H1 (cell line): ENCODE measurements around the gene ICE1. TPM values are rescaled to one million over a fixed set of nuclear protein-coding genes. Genes with fewer than 3 reads are reported as not detected.

ENCODE experiments used
- CTCF ChIA-PET: fragments of 300-600 bp; sonication (Branson Sonifier 250); formaldehyde crosslinking; loops from one replicate; lab custom pipeline; 2021; ENCODE audit not compliant: partially characterized antibody; lab: Charles Lee
- POLR2A ChIA-PET: fragments of 300-600 bp; sonication (Branson Sonifier 250); formaldehyde crosslinking; loops from one replicate; lab custom pipeline; 2021; ENCODE audit warnings: inconsistent platforms; ENCODE audit not compliant: partially characterized antibody; lab: Charles Lee
- DNase-seq, 2 experiments: peaks; one replicate each; pipeline versions ENCODE4 v3.0.0 to v3.0.0-alpha.2; 2010 to 2022; ENCODE audit warnings: low spot score in 2 of 2, low read depth in 1 of 2, mixed read lengths in 1 of 2
- FAIRE-seq: peaks from 2 replicates; lab custom pipeline; 2011; peaks lifted over from hg19 to GRCh38; lab: Jason Lieb, UNC
- H2AFZ ChIP-seq: 2 replicates; pipeline ENCODE4 v1.8.1; 2012; ENCODE audit warnings: low read length, inconsistent platforms
- H2AK5ac ChIP-seq: 2 replicates; pipeline ENCODE4 v1.6.1; 2013; ENCODE audit warnings: low read depth, low read length
- H2BK120ac ChIP-seq: replicated peaks from 2 replicates; pipeline ENCODE3; 2013; ENCODE audit warnings: low read depth, low read length, inconsistent platforms
- H2BK12ac ChIP-seq: 2 replicates; pipeline ENCODE4 v1.6.1; 2013; ENCODE audit warnings: low read depth, low read length
- H2BK15ac ChIP-seq: 2 replicates; pipeline ENCODE4 v1.6.1; 2013; ENCODE audit warnings: low read length
- H2BK20ac ChIP-seq: 2 replicates; pipeline ENCODE4 v1.6.1; 2013; ENCODE audit warnings: low read length
- H2BK5ac ChIP-seq: 2 replicates; pipeline ENCODE4 v1.6.1; 2013; ENCODE audit warnings: low read depth, low read length
- H3K14ac ChIP-seq: 2 replicates; pipeline ENCODE4 v1.6.1; 2013; ENCODE audit warnings: inconsistent platforms; ENCODE audit not compliant: insufficient read length
- H3K18ac ChIP-seq: 2 replicates; pipeline ENCODE4 v1.6.1; 2013; ENCODE audit warnings: low read length; ENCODE audit errors: extremely low read depth
- H3K23ac ChIP-seq: 2 replicates; pipeline ENCODE4 v1.6.1; 2013; ENCODE audit warnings: inconsistent platforms; ENCODE audit not compliant: insufficient read length
- H3K23me2 ChIP-seq: 2 replicates; pipeline ENCODE4 v1.6.1; 2013; ENCODE audit warnings: low read depth, low read length
- H3K27ac ChIP-seq: 2 replicates; pipeline ENCODE4 v1.6.1; 2011; ENCODE audit warnings: low read depth, low read length, inconsistent platforms
- H3K27me3 ChIP-seq, 4 experiments: replicated peaks in 1 of 4; 1 replicate in 1 of 4; 2 replicates in 3 of 4; pipeline versions ENCODE4 v1.6.1 to v1.8.1; 2011 to 2013; ENCODE audit warnings: low read length in 3 of 4, mild to moderate bottlenecking in 3 of 4, inconsistent platforms in 2 of 4, mixed read lengths in 2 of 4, moderate library complexity in 1 of 4; ENCODE audit not compliant: control insufficient read depth in 3 of 4, insufficient read depth in 3 of 4; ENCODE audit errors: extremely low read depth in 1 of 4
- H3K36me3 ChIP-seq, 4 experiments: 2 replicates each; pipeline versions ENCODE4 v1.6.1 to v1.8.1; 2011 to 2013; ENCODE audit warnings: mild to moderate bottlenecking in 4 of 4, low read length in 3 of 4, moderate library complexity in 2 of 4, control low read depth in 1 of 4, inconsistent platforms in 1 of 4; ENCODE audit not compliant: insufficient read depth in 4 of 4, control insufficient read depth in 2 of 4
- H3K4ac ChIP-seq: replicated peaks from 2 replicates; pipeline ENCODE3; 2013; ENCODE audit warnings: low read length, low read depth, mixed read lengths, inconsistent platforms; ENCODE audit not compliant: insufficient read length
- H3K4me1 ChIP-seq, 4 experiments: replicated peaks in 1 of 4; 1 replicate in 1 of 4; 2 replicates in 3 of 4; pipeline versions ENCODE4 v1.6.1 to v1.8.1; 2011 to 2013; ENCODE audit warnings: low read length in 3 of 4, inconsistent platforms in 2 of 4, mixed read lengths in 1 of 4; ENCODE audit not compliant: insufficient read depth in 4 of 4, control insufficient read depth in 3 of 4
- H3K4me2 ChIP-seq, 2 experiments: 2 replicates each; pipeline versions ENCODE4 v1.6.1 to v1.8.1; 2011 to 2013; ENCODE audit warnings: low read depth in 2 of 2, low read length in 2 of 2, control low read depth in 1 of 2, inconsistent platforms in 1 of 2, mild to moderate bottlenecking in 1 of 2; ENCODE audit not compliant: insufficient read depth in 1 of 2
- H3K4me3 ChIP-seq, 4 experiments: fragments of 200-600, 300-600 bp in 1 of 4; sonication (generic), shearing (Covaris generic), sonication (Bioruptor Twin) in 1 of 4; 2 replicates each; pipeline versions ENCODE4 v1.5.1 to v1.8.1; 2011 to 2016; ENCODE audit warnings: low read length in 4 of 4, low read depth in 3 of 4, control low read depth in 2 of 4, inconsistent platforms in 2 of 4, mild to moderate bottlenecking in 2 of 4, mixed read lengths in 1 of 4, moderate library complexity in 1 of 4; ENCODE audit not compliant: insufficient read depth in 2 of 4; ENCODE audit errors: extremely low read depth in 1 of 4
- H3K56ac ChIP-seq: replicated peaks from 2 replicates; pipeline ENCODE3; 2013; ENCODE audit warnings: low read depth, mild to moderate bottlenecking, mixed read lengths, low read length, inconsistent platforms; ENCODE audit not compliant: insufficient read length
- H3K79me1 ChIP-seq: 2 replicates; pipeline ENCODE4 v1.6.1; 2013; ENCODE audit warnings: low read depth, low read length, control low read depth
- H3K79me2 ChIP-seq, 2 experiments: 2 replicates each; pipeline versions ENCODE4 v1.6.1 to v1.8.1; 2012 to 2013; ENCODE audit warnings: low read length in 2 of 2, mild to moderate bottlenecking in 2 of 2, inconsistent platforms in 1 of 2; ENCODE audit not compliant: insufficient read depth in 2 of 2, control insufficient read depth in 1 of 2
- H3K9ac ChIP-seq, 4 experiments: replicated peaks in 1 of 4; 1 replicate in 1 of 4; 2 replicates in 3 of 4; pipeline versions ENCODE4 v1.6.1 to v1.8.1; 2011 to 2013; ENCODE audit warnings: low read depth in 3 of 4, low read length in 3 of 4, control low read depth in 2 of 4, mild to moderate bottlenecking in 2 of 4, moderate library complexity in 2 of 4, inconsistent platforms in 1 of 4; ENCODE audit errors: extremely low read depth in 1 of 4
- H3K9me3 ChIP-seq, 2 experiments: 2 replicates each; pipeline versions ENCODE4 v1.6.1 to v1.8.1; 2012 to 2013; ENCODE audit warnings: mild to moderate bottlenecking in 2 of 2, moderate library complexity in 2 of 2, control low read depth in 1 of 2, inconsistent platforms in 1 of 2, low read depth in 1 of 2, low read length in 1 of 2, mixed read lengths in 1 of 2; ENCODE audit not compliant: insufficient read depth in 2 of 2
- H4K20me1 ChIP-seq, 2 experiments: replicated peaks in 1 of 2; 2 replicates each; pipeline versions ENCODE3 to v1.8.1; 2011 to 2013; ENCODE audit warnings: inconsistent platforms in 2 of 2, low read length in 2 of 2, mild to moderate bottlenecking in 1 of 2; ENCODE audit not compliant: insufficient read depth in 2 of 2, control insufficient read depth in 1 of 2
- H4K5ac ChIP-seq: 2 replicates; pipeline ENCODE4 v1.6.1; 2013; ENCODE audit warnings: low read length, low read depth, mixed read lengths, inconsistent platforms; ENCODE audit not compliant: insufficient read length
- H4K8ac ChIP-seq: 2 replicates; pipeline ENCODE4 v1.8.0; 2013; ENCODE audit warnings: mild to moderate bottlenecking, moderate library complexity, low read length, inconsistent platforms; ENCODE audit not compliant: insufficient read depth; ENCODE audit errors: extremely low read depth
- H4K91ac ChIP-seq: replicated peaks from 2 replicates; pipeline ENCODE3; 2013; ENCODE audit warnings: low read length, mixed read lengths, inconsistent platforms; ENCODE audit not compliant: insufficient read length
- KDM1A ChIP-seq: fragments of 200-600, 300-600 bp; sonication (generic); IDR thresholded peaks from 2 replicates; pipeline ENCODE4 v1.7.1; 2016; ENCODE audit warnings: mild to moderate bottlenecking, low read length, borderline replicate concordance
- RFX5 ChIP-seq: IDR thresholded peaks from 2 replicates; pipeline ENCODE4 v1.6.1; 2011; ENCODE audit warnings: low read depth, low read length, improper control_type of control experiment, borderline replicate concordance
- RXRA ChIP-seq: IDR thresholded peaks from 2 replicates; pipeline ENCODE4 v1.6.1; 2011; ENCODE audit warnings: low read depth, mild to moderate bottlenecking, low read length, moderate library complexity; ENCODE audit not compliant: insufficient read depth
- WGBS, 2 experiments: shearing (Covaris generic) in 1 of 2; methylation state at CpG; one replicate each; pipeline versions ENCODE4 v1.1.6 to v1.1.7; 2013 to 2015; ENCODE audit warnings: low lambda C conversion rate in 2 of 2, mixed read lengths in 2 of 2, inconsistent platforms in 1 of 2, low coverage in 1 of 2, missing lambda C conversion rate in 1 of 2; ENCODE audit not compliant: insufficient replicate concordance in 2 of 2, insufficient coverage in 1 of 2, insufficient read length in 1 of 2; ENCODE audit errors: extremely low coverage in 1 of 2, missing lambda C conversion rate in 1 of 2; 5-methylcytosine and 5-hydroxymethylcytosine counted together
- polyA plus RNA-seq, 7 experiments: library from polyadenylated mRNA; depleted of rRNA in 3 of 7; stranded (reverse) in 5 of 7; unstranded in 2 of 7; fragments of >200 nt in 5 of 7; fragments of 200-250 nt in 2 of 7; gene quantifications; 1 replicate in 5 of 7; 2 replicates in 1 of 7; 4 replicates in 1 of 7; pipeline versions ENCODE4 v1.2.1 to v1.2.3, GENCODE V29; 2011 to 2013; ENCODE audit warnings: missing spikeins in 2 of 7, mixed read lengths in 2 of 7
- total RNA-seq: library from RNA; stranded (reverse); fragmentation: NEBNext Ultra II Directional; extraction: Animal tissue kit (Norgen Biotek cat#: 25700); gene quantifications from 2 replicates; pipeline ENCODE4 v1.2.1, GENCODE V29; 2021
- TF ChIP-seq, protein P1 (sequence below): IDR thresholded peaks from 2 replicates; pipeline ENCODE4 v1.6.1; 2012; ENCODE audit warnings: inconsistent platforms

The ICE1 gene
- total and polyA plus RNA-seq, 2 of the 8 experiments (the other 6 are each of a cell fraction or from before 2014, with no cell fraction given) = 11.8 to 53.9 TPM

DNA sequence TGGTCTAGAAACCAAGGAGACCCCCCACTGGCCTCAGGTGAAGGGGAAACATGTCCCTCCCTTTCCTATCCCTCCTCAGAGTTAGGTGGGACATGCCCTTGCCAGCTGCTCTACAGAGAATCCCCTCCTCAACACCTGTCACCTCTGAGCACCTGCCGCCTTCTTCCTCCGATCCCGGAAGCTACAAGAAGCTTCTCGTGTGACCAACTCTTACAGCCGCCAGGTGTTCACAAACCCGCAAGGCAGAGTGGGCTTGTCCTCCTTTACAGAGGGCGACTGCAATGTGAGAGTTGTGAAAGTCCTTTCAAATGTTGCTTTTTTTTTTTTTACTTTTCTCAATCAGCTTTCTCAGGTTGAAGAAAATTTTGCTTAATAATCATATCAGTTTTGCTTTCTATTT lies 3.7 kb upstream of the ICE1 start:
- no peak overlapping the region for H4K5ac ChIP-seq
- H2BK120ac ChIP-seq = no peak overlapping the region
- no peaks in the 10 kb centered on the region for H3K9me3 ChIP-seq
- H4K8ac ChIP-seq = no peak overlapping the region
- peaks cover 1 to 6% of the 10 kb centered on the region in 2 experiments for H4K20me1 ChIP-seq
- ChIA-PET CTCF (interaction anchor here (0.6 to 7.2 kb wide), 44 partner anchors 10 to 559 kb away, joined by 3 to 119 read pairs (median 4); partner anchors contain the start of gene ADAMTS16), POLR2A (interaction anchor here (0.8 to 1.5 kb wide), 3 partner anchors 16 to 538 kb away, joined by 3 read pairs; no protein-coding TSS in a partner anchor)
- H3K27me3 ChIP-seq = no peaks in the 10 kb centered on the region
- no peak overlapping the region for H2BK5ac ChIP-seq
- no peak overlapping the region for H4K91ac ChIP-seq
- H3K23me2 ChIP-seq = peaks cover 15% of the 10 kb centered on the region
- peaks cover 10 to 12% of the 10 kb centered on the region in 2 experiments for H3K79me2 ChIP-seq
- H2AFZ ChIP-seq = no peak overlapping the region
- TF ChIP-seq RFX5 (no peak), RXRA (no peak), KDM1A (no peak)
- TF ChIP-seq, protein P1, sequence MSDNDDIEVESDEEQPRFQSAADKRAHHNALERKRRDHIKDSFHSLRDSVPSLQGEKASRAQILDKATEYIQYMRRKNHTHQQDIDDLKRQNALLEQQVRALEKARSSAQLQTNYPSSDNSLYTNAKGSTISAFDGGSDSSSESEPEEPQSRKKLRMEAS = no peak
- H3K4me1 ChIP-seq = peaks cover 5 to 8% (median 7%) of the 10 kb centered on the region in 4 experiments
- H3K79me1 ChIP-seq = no peaks in the 10 kb centered on the region
- H2BK15ac ChIP-seq = no peak overlapping the region
- no peak overlapping the region for H2BK20ac ChIP-seq
- no peak overlapping the region for H3K27ac ChIP-seq
- no peak overlapping the region for H2BK12ac ChIP-seq
- no peak overlapping the region for H2AK5ac ChIP-seq
- no peak overlapping the region for H3K56ac ChIP-seq
- H3K4me2 ChIP-seq = no peak overlapping the region
- H3K9ac ChIP-seq = no peak overlapping the region
- no peak for DNase-seq
- no peak overlapping the region for H3K23ac ChIP-seq
- H3K18ac ChIP-seq = no peak overlapping the region
- no peak overlapping the region for H3K14ac ChIP-seq
- no peaks in the 10 kb centered on the region for H3K36me3 ChIP-seq
- H3K4me3 ChIP-seq = no peak overlapping the region
- no peak for FAIRE-seq
- 96% methylated on average over 7 of the region's 7 CpGs; no CpG with 5 or more reads in 1 of the 2 experiments for WGBS, 2 experiments
- H3K4ac ChIP-seq = no peak overlapping the region
